Sigmoid colon (tissue), 4 donors: ENCODE results near the gene B4GALT3.

Experiments used
- CTCF ChIP-seq, 4 experiments: fragments of 450-650 bp in 3 of 4; fragments of 200-600 bp in 1 of 4; IDR thresholded peaks; one replicate each; pipeline ENCODE4 v1.5.1; 2016 to 2019; ENCODE audit warnings: antibody characterized with exemption in 4 of 4, mild to moderate bottlenecking in 3 of 4, moderate library complexity in 2 of 4
- POLR2A ChIP-seq, 2 donors: fragments of 450-650 bp; IDR thresholded peaks; one replicate each; pipeline ENCODE4 v1.6.1; 2016; ENCODE audit warnings: antibody characterized with exemption in 2 of 2, mild to moderate bottlenecking in 2 of 2, moderate library complexity in 2 of 2
- POLR2AphosphoS5 ChIP-seq, 4 donors: sonication (generic); formaldehyde crosslinking; IDR thresholded peaks; one replicate each; pipeline ENCODE4 v1.6.1; 2017; ENCODE audit warnings: antibody characterized with exemption in 4 of 4

- no peak for TF ChIP-seq CTCF (IDR thresholded peaks at IDR 0.05)
- TF ChIP-seq POLR2AphosphoS5 (IDR thresholded peaks at IDR 0.05): no peak
- no peak for TF ChIP-seq POLR2A (IDR thresholded peaks at IDR 0.05)
Measured at GRCh38 chr1:161195171-161195570, 17.9 kb upstream of the B4GALT3 start.
